Activated CD8-positive, alpha-beta memory T cell treated with anti-CD3 and anti-CD28 coated beads for 1 hour (primary cell): ENCODE data around the gene PSMC2.
"Not testable (repeated sequence)": the region's sequence is repeated elsewhere in the genome, so short reads cannot be mapped to it uniquely, and the experiment has no call there.

ENCODE experiments used
- DNase-seq, 2 donors: peaks; one replicate each; pipeline ENCODE4 v3.0.0-alpha.2; 2020; ENCODE audit warnings: low read depth in 1 of 2; ENCODE audit errors: extremely low read depth in 1 of 2

The PSMC2 gene

GRCh38 chr7:103373866-103374643 lies 26.6 kb downstream of the PSMC2 start:
- DNase-seq = no peak

- no peak for DNase-seq
Measured at GRCh38 chr7:103379270-103379975, 32.0 kb downstream of the PSMC2 start.

DNA sequence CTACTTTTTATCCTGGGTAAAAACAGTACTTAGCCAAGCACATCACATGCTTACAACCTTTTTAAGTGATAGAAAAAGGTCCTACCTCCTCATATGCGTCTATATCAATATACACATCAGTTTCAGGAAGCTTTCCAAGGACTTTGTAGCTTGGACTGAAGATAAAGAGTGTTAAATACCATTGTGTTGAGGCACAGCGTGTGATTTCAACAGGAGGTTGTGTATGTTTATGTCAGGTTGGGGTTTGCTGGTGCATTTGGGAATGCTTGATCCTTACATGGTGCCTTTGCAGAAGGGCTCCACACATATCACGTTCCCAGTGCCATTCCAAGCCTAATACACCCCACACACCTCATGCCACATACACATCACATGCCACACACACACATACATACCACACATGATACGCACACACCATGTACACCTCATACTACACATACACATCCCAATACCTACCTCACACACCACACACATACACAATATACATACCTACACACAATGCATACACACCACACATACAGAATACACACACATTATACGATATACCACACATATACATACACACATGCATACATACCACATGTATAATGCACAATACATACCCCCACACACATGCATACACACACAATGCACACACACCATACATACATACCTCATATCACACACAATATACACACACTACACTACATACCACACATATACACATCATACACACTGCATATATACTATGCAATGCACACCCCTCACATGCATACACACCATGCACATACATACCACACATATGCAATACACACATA lies 33.1 kb downstream of the PSMC2 start:
- no peak for DNase-seq

DNA sequence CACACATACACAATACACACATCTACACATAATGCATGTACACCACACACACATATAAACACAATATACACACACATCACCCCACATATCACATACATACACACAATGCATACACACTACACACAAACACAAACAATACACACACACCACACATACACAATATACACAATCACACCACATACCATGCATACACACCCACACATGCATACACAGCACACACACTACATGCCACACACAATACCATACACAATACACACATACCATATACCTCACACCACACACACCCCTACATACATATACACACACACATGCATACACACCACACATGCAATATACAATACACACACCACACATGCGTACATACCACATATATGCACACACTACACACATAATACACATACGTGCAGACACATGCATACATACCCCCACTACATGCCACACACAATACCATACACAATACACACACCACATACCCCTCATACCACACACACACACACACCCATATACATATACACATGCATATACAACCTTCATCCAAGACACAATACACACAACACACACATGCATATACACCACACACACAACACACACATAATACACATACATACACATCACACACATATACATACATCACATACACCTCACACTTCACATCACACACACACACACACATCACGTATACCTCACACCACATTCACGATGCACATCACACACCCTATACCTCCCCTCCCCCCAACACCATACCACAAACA lies 34.0 kb downstream of the PSMC2 start:
- no peak for DNase-seq

DNA sequence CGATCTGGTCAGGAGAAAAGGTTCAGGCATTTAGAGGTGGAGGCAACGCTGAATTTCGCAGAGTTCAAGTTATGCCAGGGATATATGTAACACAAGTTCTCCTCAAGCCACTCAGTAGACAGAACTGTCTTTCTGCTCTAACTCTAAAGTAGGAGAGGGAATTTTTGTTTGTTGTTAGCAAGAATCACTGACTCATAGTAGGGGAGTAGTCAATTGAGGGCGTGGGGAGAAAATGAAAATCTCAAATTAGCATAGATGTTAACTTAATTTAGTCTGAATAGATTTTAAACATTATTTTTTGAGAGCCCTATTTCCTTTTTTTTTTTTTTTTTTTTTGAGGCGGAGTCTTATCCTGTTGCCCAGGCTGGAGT lies 34.6 kb downstream of the PSMC2 start:
- DNase-seq = no peak

DNA sequence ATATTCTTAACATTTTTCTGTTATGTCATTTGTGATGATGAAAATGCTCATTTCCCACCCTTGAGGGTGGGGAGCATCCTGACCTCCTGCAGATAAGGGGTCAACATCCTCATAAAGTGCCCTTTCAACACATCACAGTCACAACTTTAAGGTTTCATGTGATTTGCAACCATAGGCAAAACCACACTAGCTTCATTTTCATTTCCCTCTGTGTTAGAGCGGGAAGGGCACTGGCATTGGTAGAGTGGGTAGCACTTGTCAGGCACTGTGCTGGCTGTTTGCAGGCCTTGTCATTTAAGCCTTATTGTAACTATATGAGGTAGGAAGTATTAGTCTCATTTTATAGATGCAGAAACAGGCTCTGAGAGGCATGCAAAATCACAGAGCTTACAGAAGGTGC lies 39.8 kb downstream of the PSMC2 start:
- DNase-seq = no peak

- no peak for DNase-seq
Measured at GRCh38 chr7:103388469-103389140, 41.2 kb downstream of the PSMC2 start.

GRCh38 chr7:103389263-103389662 lies 41.8 kb downstream of the PSMC2 start:
- no peak for DNase-seq

- no peak for DNase-seq
Measured at GRCh38 chr7:103391150-103391549, 43.7 kb downstream of the PSMC2 start.

GRCh38 chr7:103391976-103392375 lies 44.5 kb downstream of the PSMC2 start:
- no peak for DNase-seq

DNA sequence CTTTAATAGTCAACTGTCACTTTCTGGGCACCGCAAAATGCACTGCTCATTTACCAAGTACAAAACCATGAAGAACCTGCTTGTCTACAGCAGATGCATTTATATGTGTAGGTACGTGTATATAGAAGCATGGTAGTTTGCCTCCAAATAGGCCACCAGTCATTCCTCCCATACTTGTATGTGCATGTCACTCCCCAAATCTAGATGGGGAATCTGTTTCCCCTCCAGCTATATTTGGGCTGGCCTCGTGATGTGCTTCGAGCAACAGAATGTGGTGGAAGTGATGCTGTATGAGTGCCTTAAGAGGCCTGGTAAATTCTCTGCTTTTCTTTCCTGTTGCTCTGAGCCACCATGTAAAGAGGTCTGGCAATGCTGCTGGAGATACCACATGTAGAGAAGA lies 47.1 kb downstream of the PSMC2 start:
- no peak for DNase-seq

- DNase-seq = no peak
Measured at GRCh38 chr7:103395071-103395470, 47.6 kb downstream of the PSMC2 start.

DNA sequence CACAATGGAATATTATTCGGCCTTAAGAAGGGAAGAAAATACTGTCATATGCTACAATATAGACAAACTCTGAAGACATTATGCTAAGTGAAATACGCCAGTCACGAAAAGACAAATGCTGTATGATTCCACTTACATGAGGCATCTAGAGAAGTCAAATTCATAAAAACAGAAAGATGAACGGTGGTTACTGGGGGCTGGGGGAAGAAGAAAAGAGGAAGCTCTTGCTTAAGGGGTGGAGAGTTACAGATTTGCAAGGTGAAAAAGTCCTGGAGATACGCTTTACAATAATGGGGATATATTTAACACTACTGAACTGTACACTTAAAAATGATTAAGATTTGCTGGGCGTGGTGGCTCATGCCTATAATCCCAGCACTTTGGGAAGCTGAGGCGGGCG lies 49.0 kb downstream of the PSMC2 start:
- DNase-seq = no peak

DNA sequence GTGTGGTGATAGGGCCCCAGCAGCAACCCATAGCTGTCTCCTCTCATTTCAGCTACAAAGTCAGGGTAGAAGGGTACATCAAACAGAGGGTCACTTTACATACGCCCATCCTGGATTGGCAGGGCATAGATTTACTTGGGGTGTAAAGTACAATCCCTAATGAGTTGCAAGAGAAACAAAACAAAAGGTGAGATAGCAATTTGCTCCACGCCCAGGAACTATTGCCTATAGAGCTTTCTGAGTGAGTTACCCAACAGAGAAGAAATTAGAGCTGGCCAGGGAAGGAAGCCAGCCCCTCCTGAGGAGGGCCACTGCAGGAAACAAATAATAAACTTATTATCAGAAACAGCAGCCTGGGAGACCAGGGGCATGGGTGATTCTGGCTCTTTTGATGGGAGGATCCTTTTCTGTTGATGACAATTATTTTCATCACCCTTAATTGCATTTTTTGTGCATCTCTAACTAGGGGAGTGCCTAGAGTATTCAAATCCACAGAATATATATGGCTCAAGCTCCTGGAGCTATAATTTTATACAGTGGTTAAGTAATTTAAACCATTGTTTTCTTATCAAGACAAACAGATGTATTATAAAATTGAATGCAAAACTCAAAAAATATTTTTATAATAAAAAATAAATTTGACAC lies 51.2 kb downstream of the PSMC2 start:
- DNase-seq = no peak

- DNase-seq = not testable (repeated sequence)
Measured at GRCh38 chr7:103399687-103400086, 52.2 kb downstream of the PSMC2 start.

GRCh38 chr7:103405789-103406613 lies 58.6 kb downstream of the PSMC2 start:
- DNase-seq = not testable (repeated sequence)

- DNase-seq = no peak
Measured at GRCh38 chr7:103412151-103412550, 64.7 kb downstream of the PSMC2 start.

GRCh38 chr7:103413407-103413806 lies 66.0 kb downstream of the PSMC2 start:
- no peak for DNase-seq

- no peak for DNase-seq
Measured at GRCh38 chr7:103418241-103418640, 70.8 kb downstream of the PSMC2 start.
